HCT116 (cell line): ENCODE measurements around the gene ERVFRD-1.
"Not testable (repeated sequence)": the region's sequence is repeated elsewhere in the genome, so short reads cannot be mapped to it uniquely, and the experiment has no call there.

Experiments
- CTCF ChIP-seq, 3 experiments: fragments of 200-600 bp in 1 of 3; sonication (generic) in 1 of 3; IDR thresholded peaks in 2 of 3; conservative IDR thresholded peaks in 1 of 3; 2 replicates each; pipeline ENCODE4 v1.5.1; 2012 to 2017; ENCODE audit warnings: low read depth in 2 of 3, low read length in 2 of 3, antibody characterized with exemption in 1 of 3, borderline replicate concordance in 1 of 3, control low read depth in 1 of 3, mild to moderate bottlenecking in 1 of 3, mixed read lengths in 1 of 3, mixed run types in 1 of 3, moderate library complexity in 1 of 3; ENCODE audit not compliant: insufficient read depth in 1 of 3
- EZH2phosphoT487 ChIP-seq: fragments of 200-600 bp; IDR thresholded peaks from 2 replicates; pipeline ENCODE4 v1.6.1; 2018; ENCODE audit warnings: antibody characterized with exemption, borderline replicate concordance
- POLR2AphosphoS5 ChIP-seq: IDR thresholded peaks from 2 replicates; pipeline ENCODE4 v1.6.1; 2011; ENCODE audit warnings: mild to moderate bottlenecking, low read depth, low read length, moderate library complexity
- RAD21 ChIP-seq: IDR thresholded peaks from 2 replicates; pipeline ENCODE4 v1.6.1; 2012; ENCODE audit warnings: low read depth, mild to moderate bottlenecking
- REST ChIP-seq: IDR thresholded peaks from 2 replicates; pipeline ENCODE4 v1.6.1; 2012; ENCODE audit warnings: low read depth

GRCh38 chr6:11115808-11116536 is 4.4 kb upstream of the ERVFRD-1 start:
- TF ChIP-seq CTCF (IDR thresholded peaks at IDR 0.05 in 2 of 3, conservative IDR thresholded peaks at IDR 0.05 in 1 of 3; ENCODE audit: borderline replicate concordance in 1 of 3, insufficient read depth in 1 of 3, low read depth in 2 of 3, low read length in 2 of 3); REST; POLR2AphosphoS5; EZH2phosphoT487; RAD21: not testable (repeated sequence)
